Measurements from ENCODE around the gene RBM15.

- TF ChIP-seq CTCF (IDR thresholded peaks at IDR 0.05) (no peak), POLR2A (IDR thresholded peaks at IDR 0.05) (no peak), POLR2AphosphoS5 (IDR thresholded peaks at IDR 0.05) (no peak)
Observed at GRCh38 chr1:110380672-110381283, 41.6 kb downstream of the RBM15 start.

Data from transverse colon (tissue), 4 donors.